T-cell (primary cell): ENCODE results near the gene CELSR1. TPM values are rescaled to one million over a fixed set of nuclear protein-coding genes. Genes with fewer than 3 reads are reported as not detected.

ENCODE experiments used
- ATAC-seq, 4 experiments: fragments of 200-7000 bp in 3 of 4; fragments of 150-1000 bp in 1 of 4; cut with Tn5 transposase; replicated peaks in 1 of 4; 1 replicate in 3 of 4; 2 replicates in 1 of 4; pipeline ENCODE4 v1.10.0; 2021; ENCODE audit warnings: moderate library complexity in 3 of 4, mild to moderate bottlenecking in 2 of 4, moderate number of reproducible peaks in 1 of 4
- CTCF ChIA-PET, 2 donors: fragments of 300-600 bp; sonication (Branson Sonifier 250); formaldehyde crosslinking; loops; one replicate each; lab custom pipeline; 2022; ENCODE audit warnings: antibody characterized with exemption in 2 of 2; lab: Charles Lee
- POLR2A ChIA-PET, 2 donors: fragments of 300-600 bp; sonication (Branson Sonifier 250); formaldehyde crosslinking; loops; one replicate each; lab custom pipeline; 2022; ENCODE audit warnings: antibody characterized with exemption in 2 of 2; lab: Charles Lee
- DNase-seq, 35 experiments: peaks; one replicate each; pipeline versions ENCODE4 v3.0.0 to v3.0.0-alpha.2; 2013 to 2023
- H3K27ac ChIP-seq: one replicate; pipeline ENCODE4 v1.5.1; 2013; ENCODE audit warnings: low read length
- H3K27me3 ChIP-seq, 2 experiments: replicated peaks in 1 of 2; 1 replicate in 1 of 2; 2 replicates in 1 of 2; pipeline versions ENCODE4 v1.6.1 to v1.7.0; 2013; ENCODE audit warnings: low read length in 1 of 2, mixed read lengths in 1 of 2; ENCODE audit not compliant: control insufficient read depth in 2 of 2, insufficient read depth in 2 of 2; ENCODE audit errors: extremely low read depth in 1 of 2
- H3K36me3 ChIP-seq, 2 donors: 1 replicate in 1 of 2; 2 replicates in 1 of 2; pipeline versions ENCODE4 v1.6.1 to v1.7.0; 2013; ENCODE audit warnings: low read length in 1 of 2; ENCODE audit not compliant: control insufficient read depth in 2 of 2, insufficient read depth in 1 of 2; ENCODE audit errors: extremely low read depth in 1 of 2
- H3K4me1 ChIP-seq, 2 experiments: 1 replicate in 1 of 2; 2 replicates in 1 of 2; pipeline versions ENCODE4 v1.6.1 to v1.7.0; 2013; ENCODE audit warnings: low read length in 2 of 2, mixed read lengths in 1 of 2; ENCODE audit not compliant: insufficient read depth in 2 of 2, control insufficient read depth in 1 of 2; ENCODE audit errors: extremely low read depth in 1 of 2
- H3K4me3 ChIP-seq, 2 donors: 1 replicate in 1 of 2; 2 replicates in 1 of 2; pipeline versions ENCODE4 v1.5.1 to v1.7.0; 2013; ENCODE audit warnings: mild to moderate bottlenecking in 2 of 2, low read length in 1 of 2, moderate library complexity in 1 of 2; ENCODE audit not compliant: control insufficient read depth in 1 of 2; ENCODE audit errors: extremely low read depth in 1 of 2
- H3K9me3 ChIP-seq: 2 replicates; pipeline ENCODE4 v1.7.0; 2013
- H3K27ac Mint-ChIP-seq, 2 donors: one replicate each; pipeline ENCODE4 v1.8.0; 2020 to 2021; ENCODE audit warnings: mild to moderate bottlenecking in 2 of 2, mixed read lengths in 2 of 2
- H3K27me3 Mint-ChIP-seq, 2 donors: one replicate each; pipeline ENCODE4 v1.8.0; 2021 to 2022; ENCODE audit warnings: mixed read lengths in 2 of 2
- H3K36me3 Mint-ChIP-seq: one replicate; pipeline ENCODE4 v1.8.0; 2021; ENCODE audit warnings: mixed read lengths
- H3K4me1 Mint-ChIP-seq, 3 donors: one replicate each; pipeline ENCODE4 v1.8.0; 2020 to 2022; ENCODE audit warnings: mixed read lengths in 3 of 3, mild to moderate bottlenecking in 1 of 3
- H3K4me3 Mint-ChIP-seq, 3 donors: one replicate each; pipeline ENCODE4 v1.8.0; 2020 to 2022; ENCODE audit warnings: mild to moderate bottlenecking in 3 of 3, mixed read lengths in 3 of 3, moderate library complexity in 3 of 3
- H3K9me3 Mint-ChIP-seq, 3 donors: one replicate each; pipeline ENCODE4 v1.8.0; 2020 to 2022; ENCODE audit warnings: mixed read lengths in 3 of 3
- WGBS: methylation state at CpG from one replicate; pipeline ENCODE4 v1.1.5; 2013; ENCODE audit warnings: missing lambda C conversion rate; ENCODE audit not compliant: insufficient coverage; 5-methylcytosine and 5-hydroxymethylcytosine counted together
- total RNA-seq, 35 experiments: library from RNA in 6 of 35; stranded (reverse) in 6 of 35; fragments of 120-200 nt in 1 of 35; gene quantifications; one replicate each; pipeline versions ENCODE4 v1.2.1 to v1.2.4 and lab custom pipeline; 2013 to 2026

Gene CELSR1
- total RNA-seq, 5 donors from 2014 or later (not counting 1 experiment from before 2014, with no cell fraction given), result 1.1 to 2.7 (median 1.6) TPM

GRCh38 chr22:46413725-46414379 is 123.6 kb downstream of the CELSR1 start:
- DNase-seq (no peak), ATAC-seq (no peak)
- Histone ChIP-seq H3K27me3 (peaks cover 0 to 23% of the 10 kb centered on the region in 2 experiments), H3K4me1 (no peaks in the 10 kb centered on the region), H3K4me3 (no peak overlapping the region), H3K9me3 (no peaks in the 10 kb centered on the region), H3K27ac (no peak overlapping the region), H3K36me3 (no peaks in the 10 kb centered on the region)
- no peak overlapping the region for H3K27ac Mint-ChIP-seq
- H3K36me3 Mint-ChIP-seq, result no peaks in the 10 kb centered on the region
- ChIA-PET CTCF (no interaction called here), POLR2A (no interaction called here)
- H3K4me3 Mint-ChIP-seq, result no peak overlapping the region
- H3K9me3 Mint-ChIP-seq, result no peaks in the 10 kb centered on the region
- 90% methylated on average over 14 of the region's 23 CpGs for WGBS
- H3K27me3 Mint-ChIP-seq, result peaks cover 4 to 7% of the 10 kb centered on the region in 2 donors
- H3K4me1 Mint-ChIP-seq, result no peaks in the 10 kb centered on the region

GRCh38 chr22:46411347-46411746 is 126.1 kb downstream of the CELSR1 start:
- Mint-ChIP-seq H3K4me1 (no peaks in the 10 kb centered on the region), H3K27me3 (peaks cover 4 to 7% of the 10 kb centered on the region in 2 donors), H3K9me3 (no peaks in the 10 kb centered on the region), H3K27ac (no peak overlapping the region), H3K36me3 (no peaks in the 10 kb centered on the region), H3K4me3 (no peak overlapping the region)
- Histone ChIP-seq H3K4me3 (no peak overlapping the region), H3K27me3 (peaks cover 0 to 29% of the 10 kb centered on the region in 2 experiments), H3K27ac (no peak overlapping the region), H3K36me3 (no peaks in the 10 kb centered on the region), H3K9me3 (no peaks in the 10 kb centered on the region), H3K4me1 (no peaks in the 10 kb centered on the region)
- ChIA-PET POLR2A (no interaction called here), CTCF (no interaction called here)
- ATAC-seq (no peak), DNase-seq (no peak)
- 89% methylated on average over 11 of the region's 13 CpGs for WGBS

- Mint-ChIP-seq H3K36me3 (no peaks in the 10 kb centered on the region), H3K9me3 (no peaks in the 10 kb centered on the region), H3K27me3 (peaks cover 4 to 6% of the 10 kb centered on the region in 2 donors), H3K4me3 (no peak overlapping the region), H3K27ac (no peak overlapping the region), H3K4me1 (no peaks in the 10 kb centered on the region)
- Histone ChIP-seq H3K27me3 (peaks cover 0 to 29% of the 10 kb centered on the region in 2 experiments), H3K9me3 (no peaks in the 10 kb centered on the region), H3K4me1 (no peaks in the 10 kb centered on the region), H3K36me3 (no peaks in the 10 kb centered on the region), H3K27ac (no peak overlapping the region), H3K4me3 (no peak overlapping the region)
- no peak for DNase-seq
- POLR2A ChIA-PET, result no interaction called here
- CTCF ChIA-PET, result no interaction called here
- 89% methylated on average over 24 of the region's 28 CpGs for WGBS
- no peak for ATAC-seq
Measured at GRCh38 chr22:46410291-46410808, 127.1 kb downstream of the CELSR1 start.

- WGBS, result 94% methylated on average over 37 of the region's 37 CpGs
- H3K27me3 ChIP-seq, result peaks cover 0 to 29% of the 10 kb centered on the region in 2 experiments
- no peaks in the 10 kb centered on the region for H3K9me3 Mint-ChIP-seq
- ATAC-seq (no peak), DNase-seq (no peak)
- no peaks in the 10 kb centered on the region for H3K36me3 ChIP-seq
- CTCF ChIA-PET, result no interaction called here
- peaks cover 4 to 6% of the 10 kb centered on the region in 2 donors for H3K27me3 Mint-ChIP-seq
- POLR2A ChIA-PET, result no interaction called here
- H3K36me3 Mint-ChIP-seq, result no peaks in the 10 kb centered on the region
- no peaks in the 10 kb centered on the region for H3K4me1 ChIP-seq
- no peaks in the 10 kb centered on the region for H3K9me3 ChIP-seq
- no peaks in the 10 kb centered on the region for H3K4me1 Mint-ChIP-seq
- no peak overlapping the region for H3K4me3 Mint-ChIP-seq
- no peak overlapping the region for H3K27ac ChIP-seq
- H3K27ac Mint-ChIP-seq, result no peak overlapping the region
- H3K4me3 ChIP-seq, result no peak overlapping the region
Measured at GRCh38 chr22:46409631-46410210, 127.7 kb downstream of the CELSR1 start.

GRCh38 chr22:46408568-46409506 is 128.6 kb downstream of the CELSR1 start:
- H3K36me3 ChIP-seq, result no peaks in the 10 kb centered on the region
- POLR2A ChIA-PET, result no interaction called here
- peaks cover 4 to 6% of the 10 kb centered on the region in 2 donors for H3K27me3 Mint-ChIP-seq
- peaks cover 0 to 7% of the 10 kb centered on the region in 2 experiments for H3K4me1 ChIP-seq
- H3K27ac ChIP-seq, result no peak overlapping the region
- no peak overlapping the region for H3K4me3 ChIP-seq
- no peak for DNase-seq
- H3K4me1 Mint-ChIP-seq, result peaks cover 0 to 2% (median 2%) of the 10 kb centered on the region in 3 donors
- H3K4me3 Mint-ChIP-seq, result no peak overlapping the region
- CTCF ChIA-PET, result no interaction called here
- WGBS, result 88% methylated on average over 34 of the region's 41 CpGs
- ATAC-seq, result no peak
- H3K27me3 ChIP-seq, result peaks cover 0 to 29% of the 10 kb centered on the region in 2 experiments
- H3K9me3 Mint-ChIP-seq, result no peaks in the 10 kb centered on the region
- no peak overlapping the region for H3K27ac Mint-ChIP-seq
- H3K36me3 Mint-ChIP-seq, result no peaks in the 10 kb centered on the region
- no peaks in the 10 kb centered on the region for H3K9me3 ChIP-seq

- CTCF ChIA-PET, result no interaction called here
- 86% methylated on average over 14 of the region's 16 CpGs for WGBS
- Mint-ChIP-seq H3K9me3 (no peaks in the 10 kb centered on the region), H3K27ac (no peak overlapping the region), H3K4me3 (no peak overlapping the region), H3K27me3 (peaks cover 0 to 4% of the 10 kb centered on the region in 2 donors), H3K36me3 (no peaks in the 10 kb centered on the region), H3K4me1 (peaks cover 0 to 9% (median 5%) of the 10 kb centered on the region in 3 donors)
- H3K36me3 ChIP-seq, result no peaks in the 10 kb centered on the region
- ATAC-seq (no peak), DNase-seq (no peak)
- no peak overlapping the region for H3K4me3 ChIP-seq
- H3K27ac ChIP-seq, result no peak overlapping the region
- peaks cover 0 to 12% of the 10 kb centered on the region in 2 experiments for H3K4me1 ChIP-seq
- H3K27me3 ChIP-seq, result peaks cover 0 to 28% of the 10 kb centered on the region in 2 experiments
- POLR2A ChIA-PET, result no interaction called here
- no peaks in the 10 kb centered on the region for H3K9me3 ChIP-seq
Measured at GRCh38 chr22:46407748-46408147, 129.7 kb downstream of the CELSR1 start.
